HG02759 (cell line): Measurements from ENCODE around the gene HEATR3.

Experiments used
- ATAC-seq: cut with Tn5 transposase; IDR thresholded peaks from one replicate; pipeline ENCODE4 v1.9.1; 2021; ENCODE audit warnings: mild to moderate bottlenecking, moderate library complexity; ENCODE audit not compliant: unreplicated experiment

The HEATR3 gene

DNA sequence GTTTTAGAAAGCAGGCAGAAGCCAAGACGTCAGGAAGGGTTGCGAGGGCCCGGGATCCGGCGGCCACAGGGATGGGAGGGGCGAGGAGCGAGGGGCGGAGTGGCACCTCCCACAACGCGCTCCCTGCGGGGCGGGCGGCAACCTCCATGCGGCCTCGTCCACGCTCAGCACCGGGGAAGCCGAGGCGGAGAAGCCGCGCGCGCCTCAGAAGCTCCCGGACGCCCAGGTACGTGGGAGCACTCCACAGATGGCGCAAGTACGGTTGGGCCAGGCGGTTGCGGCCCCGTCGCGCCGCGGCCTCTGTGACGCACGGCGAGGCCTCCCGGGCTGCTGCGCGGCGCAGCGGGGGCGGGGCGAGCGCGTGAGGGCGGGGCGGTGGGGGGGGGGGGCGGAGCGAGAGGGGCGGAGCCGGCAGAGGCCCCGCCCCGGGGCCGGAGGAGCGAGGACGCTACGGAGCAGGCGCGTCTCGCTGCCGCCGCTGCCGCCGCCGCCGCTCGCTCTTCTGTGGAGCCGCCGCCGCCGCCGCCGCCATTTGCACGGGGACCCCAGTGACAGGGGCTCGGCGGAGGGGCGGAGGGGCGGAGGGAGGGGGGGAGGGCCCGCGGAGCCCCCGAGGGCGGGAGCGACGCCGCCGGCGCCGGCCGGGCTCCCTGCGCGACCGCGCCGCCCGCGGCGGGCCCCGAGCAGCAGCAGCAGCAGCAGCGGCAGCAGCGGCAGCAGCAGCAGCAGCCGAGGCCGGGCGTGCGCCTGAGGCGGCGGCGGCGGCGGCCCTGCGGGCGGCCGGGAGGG lies 87.2 kb downstream of the HEATR3 start, which contains the start of gene TENT4B:
TSS of gene TENT4B (plus strand) at position 500 of the 789 bp plus-strand sequence. CDS start 316 bp downstream, outside the sequence.
- peak; percentile 80 for ATAC-seq

DNA sequence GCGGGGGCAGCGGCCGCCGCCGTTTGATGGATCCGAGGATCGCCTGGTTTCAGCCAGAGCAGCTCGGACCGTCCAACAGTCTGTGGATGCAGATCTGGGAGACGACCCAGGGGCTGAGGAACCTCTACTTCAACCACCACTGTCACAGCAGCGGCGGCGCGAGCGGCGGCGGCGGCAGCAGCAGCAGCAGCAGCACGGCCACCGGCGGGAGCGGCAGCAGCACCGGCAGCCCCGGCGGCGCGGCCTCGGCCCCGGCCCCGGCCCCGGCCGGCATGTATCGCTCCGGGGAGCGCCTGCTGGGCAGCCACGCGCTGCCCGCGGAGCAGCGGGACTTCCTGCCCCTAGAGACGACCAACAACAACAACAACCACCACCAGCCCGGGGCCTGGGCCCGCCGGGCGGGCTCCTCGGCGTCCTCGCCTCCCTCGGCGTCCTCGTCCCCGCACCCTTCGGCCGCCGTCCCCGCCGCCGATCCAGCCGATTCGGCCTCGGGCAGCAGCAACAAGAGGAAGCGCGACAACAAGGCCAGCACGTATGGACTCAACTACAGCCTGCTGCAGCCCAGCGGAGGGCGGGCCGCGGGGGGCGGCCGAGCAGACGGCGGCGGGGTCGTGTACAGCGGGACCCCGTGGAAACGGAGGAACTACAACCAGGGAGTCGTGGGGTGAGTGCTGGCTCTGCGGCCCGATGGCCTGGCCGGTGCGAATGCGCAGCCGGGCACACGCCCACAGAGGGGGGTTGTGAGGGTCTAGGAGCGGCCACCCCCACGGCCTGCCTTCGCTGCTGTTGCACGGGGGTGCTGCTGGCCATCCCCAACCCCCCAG lies 88.0 kb downstream of the HEATR3 start:
- peak; percentile 14 for ATAC-seq

DNA sequence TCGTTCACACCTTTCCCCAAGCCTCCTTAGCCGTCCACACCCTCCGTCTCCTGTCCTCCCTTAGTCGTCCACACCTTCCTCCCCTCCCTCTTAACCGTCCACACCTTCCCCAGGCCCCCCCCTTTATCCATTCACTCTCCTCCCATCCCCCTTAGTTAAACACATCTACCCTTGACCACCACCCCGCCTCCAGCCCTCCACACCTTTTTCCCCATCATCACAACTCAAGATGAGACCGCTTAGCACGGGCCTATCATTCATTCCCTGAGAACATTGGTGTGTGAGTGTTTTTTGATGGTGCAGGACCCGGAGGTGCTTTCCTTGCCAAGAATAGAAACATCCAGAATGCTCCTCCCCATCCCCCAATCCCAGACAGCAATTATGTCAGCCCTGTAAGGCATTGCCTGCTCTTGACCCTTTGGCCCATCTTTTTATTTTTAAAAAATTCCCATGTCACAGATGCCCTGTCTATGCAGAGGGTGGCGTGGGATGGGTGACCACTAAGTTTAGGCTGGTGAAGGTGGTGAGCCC lies 88.7 kb downstream of the HEATR3 start:
- no peak for ATAC-seq

DNA sequence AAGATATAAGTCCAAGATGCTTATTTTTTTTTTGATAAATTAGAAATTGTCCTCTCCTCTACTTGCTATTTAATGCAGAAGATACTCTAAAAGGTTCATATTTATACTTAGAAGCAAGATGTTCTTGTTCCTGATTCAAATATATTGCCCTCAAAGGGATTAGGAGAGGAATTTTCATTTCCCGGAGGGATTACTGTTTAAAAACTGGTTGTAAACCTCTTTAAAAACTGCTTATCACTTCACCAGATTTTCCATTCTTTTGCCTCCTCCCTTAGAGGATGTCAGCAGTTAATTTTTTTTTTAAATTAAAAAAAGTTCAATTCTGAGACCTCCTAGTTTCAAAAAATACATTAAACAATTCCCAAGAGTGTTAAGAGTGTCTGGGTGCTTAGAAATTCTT lies 90.2 kb downstream of the HEATR3 start:
- ATAC-seq = no peak
